Lung (tissue), 12 donors: ENCODE measurements around the gene CBFA2T2. TPM values are rescaled to one million over a fixed set of nuclear protein-coding genes. Genes with fewer than 3 reads are reported as not detected.

Experiments
- ATAC-seq: fragments of 200-7000 bp; cut with Tn5 transposase; one replicate; pipeline ENCODE4 v1.9.1; 2020; ENCODE audit warnings: moderate number of reproducible peaks; ENCODE audit not compliant: insufficient read depth, low FRiP score
- DNase-seq, 3 donors: peaks; one replicate each; pipeline ENCODE4 v3.0.0-alpha.2; 2013 to 2017
- H3K27ac ChIP-seq, 2 donors: one replicate each; pipeline ENCODE4 v1.5.1; 2013; ENCODE audit warnings: mild to moderate bottlenecking in 2 of 2, moderate library complexity in 2 of 2, control low read depth in 1 of 2, inconsistent platforms in 1 of 2, low read depth in 1 of 2, low read length in 1 of 2
- H3K27me3 ChIP-seq, 3 donors: one replicate each; pipeline ENCODE4 v1.5.1; 2013; ENCODE audit warnings: low read length in 2 of 3; ENCODE audit not compliant: control insufficient read depth in 3 of 3, insufficient read depth in 3 of 3
- H3K36me3 ChIP-seq, 4 donors: one replicate each; pipeline ENCODE4 v1.5.1; 2013; ENCODE audit warnings: low read length in 4 of 4, mild to moderate bottlenecking in 1 of 4, moderate library complexity in 1 of 4; ENCODE audit not compliant: control insufficient read depth in 4 of 4, insufficient read depth in 4 of 4
- H3K4me1 ChIP-seq, 5 donors: one replicate each; pipeline ENCODE4 v1.5.1; 2013; ENCODE audit warnings: low read length in 5 of 5, mild to moderate bottlenecking in 2 of 5, moderate library complexity in 1 of 5; ENCODE audit not compliant: control insufficient read depth in 5 of 5, insufficient read depth in 5 of 5
- H3K4me3 ChIP-seq: one replicate; pipeline ENCODE4 v1.5.1; 2013; ENCODE audit warnings: mild to moderate bottlenecking, control low read depth, moderate library complexity
- H3K9ac ChIP-seq, 2 donors: one replicate each; pipeline ENCODE4 v1.5.1; 2013; ENCODE audit warnings: low read length in 2 of 2, control low read depth in 1 of 2; ENCODE audit not compliant: insufficient read depth in 1 of 2
- H3K9me3 ChIP-seq, 4 donors: one replicate each; pipeline ENCODE4 v1.5.1; 2013; ENCODE audit warnings: low read length in 3 of 4, mild to moderate bottlenecking in 1 of 4, moderate library complexity in 1 of 4; ENCODE audit not compliant: control insufficient read depth in 4 of 4, insufficient read depth in 3 of 4
- WGBS, 2 donors: extraction: QIAGEN DNeasy Blood & Tissue Kit; methylation state at CpG; one replicate each; pipeline ENCODE4 v1.1.7; 2013; 5-methylcytosine and 5-hydroxymethylcytosine counted together
- polyA plus RNA-seq, 2 donors: library from polyadenylated mRNA; stranded (reverse); fragments of 200-250 nt; gene quantifications; one replicate each; pipeline ENCODE4 v1.2.1, GENCODE V29; 2013
- total RNA-seq, 2 donors: library from RNA; depleted of rRNA in 1 of 2; stranded (reverse); fragments of >200 nt in 1 of 2; gene quantifications; one replicate each; pipeline ENCODE4 v1.2.1, GENCODE V29; 2014 to 2021
- TF ChIP-seq, protein P1 (sequence below): IDR thresholded peaks from 2 replicates; pipeline ENCODE4 v1.5.1; 2012; ENCODE audit warnings: mild to moderate bottlenecking; ENCODE audit errors: control extremely low read depth, extremely low read depth
- donor health status: control.
- donor health status: control.
- donor health status: Bipolar disorder and iron deficiency.
- donor health status: healthy.
- donor health status: DM: yes; HTN: yes; CAD: no.

Gene CBFA2T2
- total and polyA plus RNA-seq, 4 donors: 5.1 to 19.1 (median 8.2) TPM

DNA sequence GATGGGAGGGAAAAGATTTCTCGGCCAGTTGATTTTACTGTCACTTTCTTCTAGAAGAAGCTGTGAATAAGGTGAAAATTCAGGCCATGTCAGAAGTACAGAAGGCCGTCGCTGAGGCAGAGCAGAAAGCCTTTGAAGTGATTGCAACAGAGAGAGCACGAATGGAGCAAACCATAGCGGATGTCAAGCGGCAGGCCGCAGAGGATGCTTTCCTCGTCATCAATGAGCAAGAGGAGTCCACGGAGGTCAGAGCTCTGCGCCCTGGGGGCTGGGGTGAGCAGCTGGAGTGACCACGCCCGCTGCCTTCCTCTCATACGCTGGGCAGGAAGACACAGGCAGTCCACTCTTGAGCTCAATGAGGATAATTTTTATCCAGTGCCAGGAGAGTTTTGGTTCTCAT, 150.4 kb downstream of the CBFA2T2 start:
- DNase-seq: no peak
- Histone ChIP-seq H3K36me3 (peaks cover 16 to 51% (median 39%) of the 10 kb centered on the region in 4 donors), H3K27me3 (no peaks in the 10 kb centered on the region), H3K9me3 (no peaks in the 10 kb centered on the region), H3K27ac (no peak overlapping the region), H3K4me3 (no peak overlapping the region), H3K4me1 (no peaks in the 10 kb centered on the region), H3K9ac (no peak overlapping the region)
- 80 to 85% methylated on average over 13 of the region's 13 CpGs for WGBS, 2 donors
- TF ChIP-seq, protein P1, sequence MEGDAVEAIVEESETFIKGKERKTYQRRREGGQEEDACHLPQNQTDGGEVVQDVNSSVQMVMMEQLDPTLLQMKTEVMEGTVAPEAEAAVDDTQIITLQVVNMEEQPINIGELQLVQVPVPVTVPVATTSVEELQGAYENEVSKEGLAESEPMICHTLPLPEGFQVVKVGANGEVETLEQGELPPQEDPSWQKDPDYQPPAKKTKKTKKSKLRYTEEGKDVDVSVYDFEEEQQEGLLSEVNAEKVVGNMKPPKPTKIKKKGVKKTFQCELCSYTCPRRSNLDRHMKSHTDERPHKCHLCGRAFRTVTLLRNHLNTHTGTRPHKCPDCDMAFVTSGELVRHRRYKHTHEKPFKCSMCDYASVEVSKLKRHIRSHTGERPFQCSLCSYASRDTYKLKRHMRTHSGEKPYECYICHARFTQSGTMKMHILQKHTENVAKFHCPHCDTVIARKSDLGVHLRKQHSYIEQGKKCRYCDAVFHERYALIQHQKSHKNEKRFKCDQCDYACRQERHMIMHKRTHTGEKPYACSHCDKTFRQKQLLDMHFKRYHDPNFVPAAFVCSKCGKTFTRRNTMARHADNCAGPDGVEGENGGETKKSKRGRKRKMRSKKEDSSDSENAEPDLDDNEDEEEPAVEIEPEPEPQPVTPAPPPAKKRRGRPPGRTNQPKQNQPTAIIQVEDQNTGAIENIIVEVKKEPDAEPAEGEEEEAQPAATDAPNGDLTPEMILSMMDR: no peak
- no peak for ATAC-seq

DNA sequence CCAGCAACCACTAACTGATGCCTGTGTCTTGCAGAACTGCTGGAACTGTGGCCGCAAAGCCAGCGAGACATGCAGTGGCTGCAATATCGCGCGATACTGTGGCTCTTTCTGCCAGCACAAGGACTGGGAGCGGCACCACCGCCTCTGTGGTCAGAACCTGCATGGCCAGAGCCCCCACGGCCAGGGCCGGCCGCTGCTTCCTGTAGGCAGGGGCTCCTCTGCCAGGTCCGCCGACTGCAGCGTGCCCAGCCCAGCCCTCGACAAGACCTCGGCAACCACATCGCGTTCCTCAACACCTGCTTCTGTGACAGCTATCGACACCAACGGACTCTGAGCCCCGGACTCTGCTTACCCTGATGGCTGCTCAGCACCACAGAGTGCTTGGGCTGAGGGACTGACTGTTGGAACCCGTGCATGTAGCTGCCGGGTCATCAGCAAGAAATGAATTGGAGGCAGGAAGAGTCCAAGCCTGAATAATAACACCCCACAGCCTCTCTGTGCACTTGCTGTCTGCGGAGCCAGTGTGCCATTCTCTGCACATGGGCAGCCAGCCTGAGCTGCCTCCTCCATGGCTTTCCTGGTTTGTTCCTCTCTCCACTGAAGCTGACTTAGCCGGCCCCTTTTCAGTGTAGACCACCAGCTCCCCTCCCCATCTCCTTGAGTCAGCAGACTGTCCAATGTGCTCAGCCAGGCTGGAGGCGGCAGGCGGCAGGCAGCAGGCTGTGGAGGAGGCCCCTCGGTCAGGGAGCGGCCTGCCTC, 154.6 kb downstream of the CBFA2T2 start:
- 92 to 94% methylated on average over 28 of the region's 28 CpGs for whole genome bisulfite sequencing, 2 donors
- Histone ChIP-seq H3K4me1 (peaks cover 0 to 12% (median 4%) of the 10 kb centered on the region in 5 donors), H3K36me3 (peaks cover 8 to 48% (median 35%) of the 10 kb centered on the region in 4 donors)

DNA sequence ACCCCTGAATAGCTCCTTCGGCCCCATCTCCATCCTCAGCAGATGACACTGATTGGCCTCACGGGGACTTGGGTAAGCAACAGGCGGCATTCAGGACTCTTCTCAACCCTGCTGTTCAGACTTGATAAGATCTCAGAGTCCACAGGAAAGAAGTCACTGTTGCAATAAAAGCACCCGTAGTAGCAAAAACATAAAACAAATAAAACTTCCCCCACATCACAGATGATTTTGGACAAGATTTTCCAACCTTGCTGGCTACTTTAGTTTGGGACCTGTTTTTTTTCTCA, 155.1 kb downstream of the CBFA2T2 start:
- H3K9ac ChIP-seq: no peak overlapping the region
- H3K4me3 ChIP-seq: no peak overlapping the region
- DNase-seq (no peak), ATAC-seq (no peak)
- H3K27ac ChIP-seq: no peak overlapping the region
- peaks cover 7 to 43% (median 31%) of the 10 kb centered on the region in 4 donors for H3K36me3 ChIP-seq
- 61 to 69% methylated on average over 4 of the region's 4 CpGs for WGBS, 2 donors
- peaks cover 0 to 16% (median 4%) of the 10 kb centered on the region in 5 donors for H3K4me1 ChIP-seq
- no peaks in the 10 kb centered on the region for H3K9me3 ChIP-seq
- no peaks in the 10 kb centered on the region for H3K27me3 ChIP-seq
- TF ChIP-seq, protein P1: no peak

More for the DNA sequence above, 154.6 kb downstream of the CBFA2T2 start:
- Histone ChIP-seq H3K9ac (no peak overlapping the region), H3K27me3 (no peaks in the 10 kb centered on the region), H3K9me3 (no peaks in the 10 kb centered on the region), H3K4me3 (no peak overlapping the region), H3K27ac (no peak overlapping the region)
- no peak for DNase-seq
- no peak for ATAC-seq
- TF ChIP-seq, protein P1: no peak
